ENCODE data around the gene FAM240A.

Gene FAM240A

DNA sequence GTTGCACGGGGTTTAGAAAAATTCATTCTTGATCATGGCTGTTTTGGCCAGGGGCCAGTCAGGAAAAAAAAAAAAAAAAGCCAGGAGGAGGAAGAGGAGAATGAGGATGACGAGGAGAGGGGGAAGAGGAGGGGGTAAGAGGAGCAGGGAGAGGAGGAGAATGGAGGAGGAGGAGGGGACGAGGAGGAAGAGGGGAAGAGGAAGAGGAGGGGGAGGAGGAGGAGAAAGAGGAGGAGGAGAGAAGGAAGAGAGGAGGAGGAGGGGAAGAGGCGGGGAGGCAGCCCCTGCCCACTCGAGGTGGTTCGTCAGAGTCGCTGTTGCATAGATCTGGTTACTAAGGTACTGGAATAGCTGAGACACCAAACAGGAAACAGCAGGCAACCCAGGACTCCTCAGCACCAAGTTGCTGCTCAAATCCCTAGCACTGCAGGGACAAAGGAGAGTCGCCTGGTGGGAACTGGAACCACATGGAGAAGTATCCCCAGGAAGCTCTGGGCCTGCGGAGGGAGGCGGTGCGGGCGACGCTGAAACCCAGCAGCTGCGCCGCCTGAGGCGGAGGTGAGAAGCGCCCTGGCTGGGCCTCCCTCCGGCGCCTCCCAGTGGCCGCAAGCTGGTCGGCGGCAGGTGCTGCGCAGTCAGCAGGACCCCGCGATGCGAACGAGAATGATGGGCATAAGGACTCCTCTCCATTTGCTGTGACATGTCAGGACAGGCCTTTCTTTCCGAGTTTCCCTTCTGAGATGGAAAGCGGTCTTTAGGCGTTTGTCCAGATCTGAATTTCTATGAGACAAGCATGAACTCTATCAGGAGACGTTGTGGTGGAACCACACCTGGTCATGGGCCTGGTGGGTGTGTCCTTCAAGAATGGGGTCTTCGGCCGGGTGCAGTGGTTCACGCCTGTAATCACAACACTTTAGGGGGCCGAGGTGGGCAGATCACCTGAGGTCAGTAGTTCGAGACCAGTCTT is 17.5 kb downstream of the FAM240A start:
- no peak overlapping the region; the same call in 1 of the 2 replicates for H3K27ac ChIP-seq
- TF ChIP-seq, protein P1, sequence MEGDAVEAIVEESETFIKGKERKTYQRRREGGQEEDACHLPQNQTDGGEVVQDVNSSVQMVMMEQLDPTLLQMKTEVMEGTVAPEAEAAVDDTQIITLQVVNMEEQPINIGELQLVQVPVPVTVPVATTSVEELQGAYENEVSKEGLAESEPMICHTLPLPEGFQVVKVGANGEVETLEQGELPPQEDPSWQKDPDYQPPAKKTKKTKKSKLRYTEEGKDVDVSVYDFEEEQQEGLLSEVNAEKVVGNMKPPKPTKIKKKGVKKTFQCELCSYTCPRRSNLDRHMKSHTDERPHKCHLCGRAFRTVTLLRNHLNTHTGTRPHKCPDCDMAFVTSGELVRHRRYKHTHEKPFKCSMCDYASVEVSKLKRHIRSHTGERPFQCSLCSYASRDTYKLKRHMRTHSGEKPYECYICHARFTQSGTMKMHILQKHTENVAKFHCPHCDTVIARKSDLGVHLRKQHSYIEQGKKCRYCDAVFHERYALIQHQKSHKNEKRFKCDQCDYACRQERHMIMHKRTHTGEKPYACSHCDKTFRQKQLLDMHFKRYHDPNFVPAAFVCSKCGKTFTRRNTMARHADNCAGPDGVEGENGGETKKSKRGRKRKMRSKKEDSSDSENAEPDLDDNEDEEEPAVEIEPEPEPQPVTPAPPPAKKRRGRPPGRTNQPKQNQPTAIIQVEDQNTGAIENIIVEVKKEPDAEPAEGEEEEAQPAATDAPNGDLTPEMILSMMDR (conservative IDR thresholded peaks at IDR 0.05): peak; percentile 76

GRCh38 chr3:46632792-46633191 is 20.5 kb downstream of the FAM240A start:
- TF ChIP-seq, protein P1 (conservative IDR thresholded peaks at IDR 0.05): no peak

DNA sequence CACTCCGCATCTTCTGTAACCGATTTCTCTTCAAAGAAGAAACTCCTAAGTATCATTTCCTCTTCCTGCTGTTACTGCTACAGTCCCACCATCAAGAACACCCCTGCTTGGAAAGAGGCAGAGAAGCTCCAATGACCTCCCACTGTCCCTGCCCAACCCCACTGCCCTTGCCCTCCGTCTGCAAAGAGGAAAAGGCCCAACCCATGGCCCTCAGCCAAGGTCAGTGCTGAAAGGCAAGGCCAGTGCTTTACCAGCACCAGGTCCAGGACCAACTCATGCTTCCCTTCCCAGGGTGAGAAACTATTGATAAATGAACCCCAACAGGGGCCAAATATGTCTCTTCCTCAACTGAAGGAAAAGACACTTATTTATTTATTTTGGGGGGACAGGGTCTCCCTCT is 22.5 kb downstream of the FAM240A start:
- TF ChIP-seq, protein P1 (conservative IDR thresholded peaks at IDR 0.05): no peak
- H3K27ac ChIP-seq: no peak overlapping the region

More at GRCh38 chr3:46632792-46633191, 20.5 kb downstream of the FAM240A start:
- H3K27ac ChIP-seq: no peak overlapping the region

DNA sequence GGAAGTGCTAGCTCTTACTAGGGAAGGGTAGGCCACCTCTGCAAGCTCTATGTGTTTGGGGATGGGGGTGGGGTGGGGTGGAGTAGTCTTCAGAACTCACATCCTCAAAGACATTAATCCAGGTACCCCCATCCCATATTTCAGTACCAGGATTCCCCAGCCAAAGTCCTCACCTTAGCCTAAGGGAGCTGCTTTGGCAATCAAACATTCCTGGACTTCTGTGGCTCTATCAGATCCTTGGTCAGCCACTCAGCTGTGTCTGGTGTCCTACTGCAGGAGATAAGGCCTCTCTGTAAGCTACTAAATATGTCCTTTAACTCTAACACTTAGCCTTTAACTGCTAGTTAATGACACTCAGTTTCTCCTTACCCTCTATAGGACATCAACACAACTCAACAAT is 26.9 kb downstream of the FAM240A start:
- TF ChIP-seq, protein P1 (conservative IDR thresholded peaks at IDR 0.05): no peak
- H3K27ac ChIP-seq: no peak overlapping the region

DNA sequence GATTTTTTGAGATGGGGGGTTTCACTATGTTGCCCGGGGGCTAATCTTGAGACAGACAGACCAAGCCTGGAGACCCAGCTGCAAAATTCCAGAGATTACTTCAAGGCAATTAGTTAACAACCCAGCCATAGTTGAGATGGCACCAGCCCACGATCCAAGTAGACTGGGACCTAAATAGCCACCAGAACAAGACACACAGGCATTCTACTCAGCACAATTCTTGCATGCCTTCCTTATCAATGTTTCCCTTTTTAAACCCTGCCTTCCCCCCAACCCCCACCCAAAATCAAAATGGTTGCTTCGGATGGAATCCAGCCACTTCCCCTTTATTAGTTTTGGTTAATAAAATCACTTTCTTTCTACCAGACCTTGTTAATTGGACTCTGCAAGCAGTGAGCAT is 28.6 kb downstream of the FAM240A start:
- H3K27ac ChIP-seq: no peak overlapping the region
- TF ChIP-seq, protein P1 (conservative IDR thresholded peaks at IDR 0.05): no peak

GRCh38 chr3:46642971-46643370 is 30.6 kb downstream of the FAM240A start:
- TF ChIP-seq, protein P1 (conservative IDR thresholded peaks at IDR 0.05): no peak
- no peak overlapping the region for H3K27ac ChIP-seq

DNA sequence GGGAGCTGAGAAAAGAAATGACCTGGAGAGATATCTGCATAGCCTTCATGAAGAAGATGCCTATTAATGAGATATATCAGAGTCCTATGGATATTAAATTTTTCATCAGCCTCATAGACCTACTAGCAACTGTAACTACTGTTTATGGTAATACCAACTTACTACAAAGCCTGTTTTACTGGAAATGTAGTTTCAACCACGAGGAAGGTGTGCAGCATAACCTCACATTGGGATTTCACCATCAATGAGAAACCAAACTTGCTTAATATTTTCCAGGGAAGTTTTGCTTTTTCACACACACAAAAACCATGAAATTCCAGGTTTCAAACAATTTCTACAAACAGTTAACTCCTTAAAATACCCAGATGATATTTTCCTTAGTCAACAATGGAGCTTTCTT is 31.4 kb downstream of the FAM240A start:
- TF ChIP-seq, protein P1 (conservative IDR thresholded peaks at IDR 0.05): no peak
- no peak overlapping the region for H3K27ac ChIP-seq
